Activated T-helper 2 cell treated with anti-CD3 and anti-CD28 coated beads, Interferon-gamma antibody, Interleukin-2, Interleukin-4, amounts not matched to agents 10 μg/mL and 5 μg/mL and 100 μg/mL, durations not matched to agents 14 hours and 24 hours and 36 hours (primary cell): Measurements from ENCODE around the gene KLC4. TPM values are rescaled to one million over a fixed set of nuclear protein-coding genes. Genes with fewer than 3 reads are reported as not detected.
A peak's percentile ranks its signal among the peaks of the same experiment; 100 is the strongest.

Experiments used
- DNase-seq: peaks from one replicate; pipeline ENCODE4 v3.0.0; 2021; ENCODE audit warnings: low spot score
- H3K27ac Mint-ChIP-seq: one replicate; pipeline ENCODE4 v1.8.0; 2021; ENCODE audit warnings: mixed read lengths
- H3K27me3 Mint-ChIP-seq: one replicate; pipeline ENCODE4 v1.8.0; 2021; ENCODE audit warnings: low read depth, mixed read lengths
- H3K36me3 Mint-ChIP-seq: one replicate; pipeline ENCODE4 v1.8.0; 2021; ENCODE audit warnings: low read depth, mixed read lengths
- H3K4me1 Mint-ChIP-seq: one replicate; pipeline ENCODE4 v1.8.0; 2021; ENCODE audit warnings: low read depth, mixed read lengths
- H3K4me3 Mint-ChIP-seq: one replicate; pipeline ENCODE4 v1.8.0; 2021; ENCODE audit warnings: low read depth, mild to moderate bottlenecking, moderate library complexity, mixed read lengths
- H3K9me3 Mint-ChIP-seq: one replicate; pipeline ENCODE4 v1.8.0; 2021; ENCODE audit warnings: mixed read lengths
- intact Hi-C: fragments of 100-400 bp; cut with micrococcal nuclease; formaldehyde crosslinking; loops from one replicate; pipeline ENCODE4 v1.15.1; 2023
- total RNA-seq: library from RNA; stranded (reverse); gene quantifications from 2 replicates; pipeline ENCODE4 v1.2.3, GENCODE V29; 2022

The KLC4 gene
- total RNA-seq, 1 donor from 2014 or later, result 14.1 TPM

- Mint-ChIP-seq H3K4me1 (peaks cover 20% of the 10 kb centered on the region), H3K9me3 (no peaks in the 10 kb centered on the region), H3K27ac (peak within 1 kb of the TSS; percentile 88), H3K4me3 (peak within 1 kb of the TSS; percentile 97), H3K36me3 (peaks cover 53% of the 10 kb centered on the region), H3K27me3 (no peaks in the 10 kb centered on the region)
- DNase-seq, result peak; percentile 58
- intact Hi-C loops, result loop anchor here (5.0 kb wide), 1 partner anchor 119 kb away; no protein-coding TSS in a partner anchor
Measured at GRCh38 chr6:43021270-43022047, 38.0 kb upstream of the KLC4 start, which contains the start of gene RRP36. RRP36 (plus strand) TSS chr6:43021623; CDS start chr6:43021655, 32 bp downstream.

GRCh38 chr6:43024436-43024835, 35.0 kb upstream of the KLC4 start:
- intact Hi-C loops, result loop anchor here (5.0 kb wide), 1 partner anchor 122 kb away; no protein-coding TSS in a partner anchor
- no peaks in the 10 kb centered on the region for H3K27me3 Mint-ChIP-seq
- peak overlapping the region; percentile 7 for H3K4me3 Mint-ChIP-seq
- H3K36me3 Mint-ChIP-seq, result peaks cover 57% of the 10 kb centered on the region
- no peak for DNase-seq
- H3K27ac Mint-ChIP-seq, result peak overlapping the region; percentile 10
- H3K9me3 Mint-ChIP-seq, result no peaks in the 10 kb centered on the region
- H3K4me1 Mint-ChIP-seq, result peaks cover 18% of the 10 kb centered on the region

- H3K4me1 Mint-ChIP-seq, result peaks cover 10% of the 10 kb centered on the region
- no peak overlapping the region for H3K4me3 Mint-ChIP-seq
- H3K36me3 Mint-ChIP-seq, result peaks cover 58% of the 10 kb centered on the region
- intact Hi-C loops, result no loop called here
- no peaks in the 10 kb centered on the region for H3K9me3 Mint-ChIP-seq
- DNase-seq, result no peak
- H3K27me3 Mint-ChIP-seq, result no peaks in the 10 kb centered on the region
- no peak overlapping the region for H3K27ac Mint-ChIP-seq
Measured at GRCh38 chr6:43026365-43026764, 33.1 kb upstream of the KLC4 start.

- Mint-ChIP-seq H3K4me3 (no peak overlapping the region), H3K36me3 (peaks cover 74% of the 10 kb centered on the region), H3K27ac (no peak overlapping the region), H3K27me3 (no peaks in the 10 kb centered on the region), H3K9me3 (no peaks in the 10 kb centered on the region), H3K4me1 (peaks cover 8% of the 10 kb centered on the region)
- intact Hi-C loops, result no loop called here
- no peak for DNase-seq
Measured at GRCh38 chr6:43029120-43029519, 30.3 kb upstream of the KLC4 start.

- intact Hi-C loops, result no loop called here
- Mint-ChIP-seq H3K4me1 (no peaks in the 10 kb centered on the region), H3K27ac (no peak overlapping the region), H3K4me3 (no peak overlapping the region), H3K27me3 (no peaks in the 10 kb centered on the region), H3K9me3 (no peaks in the 10 kb centered on the region), H3K36me3 (peaks cover 73% of the 10 kb centered on the region)
- no peak for DNase-seq
Measured at GRCh38 chr6:43032326-43032725, 27.1 kb upstream of the KLC4 start.

GRCh38 chr6:43033496-43034189, 25.8 kb upstream of the KLC4 start:
- Mint-ChIP-seq H3K4me1 (no peaks in the 10 kb centered on the region), H3K9me3 (no peaks in the 10 kb centered on the region), H3K4me3 (no peak overlapping the region), H3K27ac (no peak overlapping the region), H3K27me3 (no peaks in the 10 kb centered on the region), H3K36me3 (peaks cover 73% of the 10 kb centered on the region)
- DNase-seq, result no peak
- intact Hi-C loops, result no loop called here

GRCh38 chr6:43034190-43034525, 25.3 kb upstream of the KLC4 start:
- Mint-ChIP-seq H3K27ac (no peak overlapping the region), H3K9me3 (no peaks in the 10 kb centered on the region), H3K4me3 (no peak overlapping the region), H3K4me1 (no peaks in the 10 kb centered on the region), H3K36me3 (peaks cover 74% of the 10 kb centered on the region), H3K27me3 (no peaks in the 10 kb centered on the region)
- no peak for DNase-seq
- intact Hi-C loops, result no loop called here

GRCh38 chr6:43035495-43036194, 23.8 kb upstream of the KLC4 start:
- no peaks in the 10 kb centered on the region for H3K4me1 Mint-ChIP-seq
- no peaks in the 10 kb centered on the region for H3K27me3 Mint-ChIP-seq
- no peak overlapping the region for H3K4me3 Mint-ChIP-seq
- no peak overlapping the region for H3K27ac Mint-ChIP-seq
- H3K36me3 Mint-ChIP-seq, result peaks cover 68% of the 10 kb centered on the region
- no peaks in the 10 kb centered on the region for H3K9me3 Mint-ChIP-seq
- intact Hi-C loops, result no loop called here
- DNase-seq, result no peak

- Mint-ChIP-seq H3K27ac (no peak overlapping the region), H3K9me3 (no peaks in the 10 kb centered on the region), H3K36me3 (peaks cover 71% of the 10 kb centered on the region), H3K4me1 (no peaks in the 10 kb centered on the region), H3K4me3 (no peak overlapping the region), H3K27me3 (no peaks in the 10 kb centered on the region)
- intact Hi-C loops, result no loop called here
- DNase-seq, result no peak
Measured at GRCh38 chr6:43036712-43037111, 22.7 kb upstream of the KLC4 start.

- H3K27me3 Mint-ChIP-seq, result no peaks in the 10 kb centered on the region
- H3K4me1 Mint-ChIP-seq, result no peaks in the 10 kb centered on the region
- peaks cover 69% of the 10 kb centered on the region for H3K36me3 Mint-ChIP-seq
- H3K4me3 Mint-ChIP-seq, result no peak overlapping the region
- DNase-seq, result no peak
- no peaks in the 10 kb centered on the region for H3K9me3 Mint-ChIP-seq
- no peak overlapping the region for H3K27ac Mint-ChIP-seq
- intact Hi-C loops, result no loop called here
Measured at GRCh38 chr6:43037197-43037596, 22.2 kb upstream of the KLC4 start.

GRCh38 chr6:43037706-43038105, 21.7 kb upstream of the KLC4 start:
- no peaks in the 10 kb centered on the region for H3K27me3 Mint-ChIP-seq
- intact Hi-C loops, result no loop called here
- H3K36me3 Mint-ChIP-seq, result peaks cover 71% of the 10 kb centered on the region
- H3K4me1 Mint-ChIP-seq, result no peaks in the 10 kb centered on the region
- no peak overlapping the region for H3K4me3 Mint-ChIP-seq
- no peak overlapping the region for H3K27ac Mint-ChIP-seq
- H3K9me3 Mint-ChIP-seq, result no peaks in the 10 kb centered on the region
- DNase-seq, result no peak

- Mint-ChIP-seq H3K36me3 (peaks cover 70% of the 10 kb centered on the region), H3K4me3 (no peak overlapping the region), H3K27me3 (no peaks in the 10 kb centered on the region), H3K9me3 (no peaks in the 10 kb centered on the region), H3K27ac (no peak overlapping the region), H3K4me1 (no peaks in the 10 kb centered on the region)
- no peak for DNase-seq
- intact Hi-C loops, result no loop called here
Measured at GRCh38 chr6:43038727-43039126, 20.7 kb upstream of the KLC4 start.
